Skeletal muscle tissue (tissue), 4 donors: Measurements from ENCODE around the gene ZFYVE28. TPM values are rescaled to one million over a fixed set of nuclear protein-coding genes. Genes with fewer than 3 reads are reported as not detected.

Experiments
- H3K27ac ChIP-seq: one replicate; pipeline ENCODE4 v1.7.0; 2013; ENCODE audit warnings: mild to moderate bottlenecking, low read depth, low read length, inconsistent platforms
- H3K27me3 ChIP-seq, 3 donors: one replicate each; pipeline ENCODE4 v1.7.0; 2013; ENCODE audit warnings: low read length in 3 of 3; ENCODE audit not compliant: control insufficient read depth in 3 of 3, insufficient read depth in 3 of 3
- H3K36me3 ChIP-seq, 3 donors: one replicate each; pipeline ENCODE4 v1.7.0; 2013; ENCODE audit warnings: low read length in 3 of 3; ENCODE audit not compliant: control insufficient read depth in 3 of 3, insufficient read depth in 3 of 3
- H3K4me1 ChIP-seq, 3 donors: one replicate each; pipeline ENCODE4 v1.7.0; 2013; ENCODE audit warnings: low read length in 3 of 3, mild to moderate bottlenecking in 3 of 3; ENCODE audit not compliant: control insufficient read depth in 3 of 3, insufficient read depth in 3 of 3
- H3K4me3 ChIP-seq, 3 donors: one replicate each; pipeline ENCODE4 v1.7.0; 2013; ENCODE audit warnings: low read length in 3 of 3
- H3K9ac ChIP-seq, 3 donors: one replicate each; pipeline ENCODE4 v1.7.0; 2013; ENCODE audit warnings: low read length in 3 of 3, mild to moderate bottlenecking in 3 of 3, moderate library complexity in 2 of 3, low read depth in 1 of 3
- H3K9me3 ChIP-seq, 3 donors: one replicate each; pipeline ENCODE4 v1.7.0; 2013; ENCODE audit warnings: low read length in 3 of 3; ENCODE audit not compliant: control insufficient read depth in 3 of 3
- total RNA-seq: library from RNA; depleted of rRNA; stranded (reverse); fragments of >200 nt; gene quantifications from one replicate; pipeline ENCODE4 v1.2.3, GENCODE V29; 2014
- donor health status: Osteomylitis.

Gene ZFYVE28
- total RNA-seq, 1 donor from 2014 or later: 1.0 TPM

GRCh38 chr4:2364654-2365053, 53.8 kb downstream of the ZFYVE28 start:
- H3K27ac ChIP-seq: no peak overlapping the region
- peaks cover 0 to 3% (median 0%) of the 10 kb centered on the region in 3 donors for H3K27me3 ChIP-seq
- H3K9me3 ChIP-seq: no peaks in the 10 kb centered on the region
- H3K36me3 ChIP-seq: no peaks in the 10 kb centered on the region
- H3K4me3 ChIP-seq: peak overlapping the region; percentile 64 to 73 (median 72)
- H3K9ac ChIP-seq: peak overlapping the region; percentile 45 to 65 (median 59)
- H3K4me1 ChIP-seq: peaks cover 28 to 38% (median 30%) of the 10 kb centered on the region in 3 donors

- Histone ChIP-seq H3K4me1 (peaks cover 28 to 38% (median 30%) of the 10 kb centered on the region in 3 donors), H3K9me3 (no peaks in the 10 kb centered on the region), H3K27me3 (peaks cover 0 to 2% (median 0%) of the 10 kb centered on the region in 3 donors), H3K9ac (peak overlapping the region; percentile 45 to 65 (median 59)), H3K4me3 (peak overlapping the region; percentile 64 to 73 (median 72)), H3K27ac (peak overlapping the region; percentile 57), H3K36me3 (no peaks in the 10 kb centered on the region)
Measured at GRCh38 chr4:2363951-2364653, 54.3 kb downstream of the ZFYVE28 start.

- Histone ChIP-seq H3K27me3 (no peaks in the 10 kb centered on the region), H3K4me1 (peaks cover 28 to 38% (median 30%) of the 10 kb centered on the region in 3 donors), H3K4me3 (peak overlapping the region in 1 of 3 donors; percentile 22), H3K27ac (peak overlapping the region; percentile 57), H3K9ac (peak overlapping the region; percentile 33 to 54 (median 46)), H3K9me3 (no peaks in the 10 kb centered on the region), H3K36me3 (no peaks in the 10 kb centered on the region)
Measured at GRCh38 chr4:2363056-2363721, 55.3 kb downstream of the ZFYVE28 start.

GRCh38 chr4:2362266-2363055, 56.0 kb downstream of the ZFYVE28 start:
- Histone ChIP-seq H3K9me3 (no peaks in the 10 kb centered on the region), H3K27ac (peak overlapping the region; percentile 57), H3K36me3 (no peaks in the 10 kb centered on the region), H3K9ac (peak overlapping the region in 2 of 3 donors; percentile 46 to 54), H3K4me1 (peaks cover 28 to 38% (median 30%) of the 10 kb centered on the region in 3 donors), H3K27me3 (no peaks in the 10 kb centered on the region), H3K4me3 (no peak overlapping the region)

GRCh38 chr4:2361366-2362265, 56.8 kb downstream of the ZFYVE28 start:
- Histone ChIP-seq H3K9me3 (no peaks in the 10 kb centered on the region), H3K27me3 (no peaks in the 10 kb centered on the region), H3K27ac (no peak overlapping the region), H3K36me3 (no peaks in the 10 kb centered on the region), H3K4me3 (no peak overlapping the region), H3K4me1 (peaks cover 28 to 38% (median 29%) of the 10 kb centered on the region in 3 donors), H3K9ac (no peak overlapping the region)

- Histone ChIP-seq H3K9ac (no peak overlapping the region), H3K4me3 (no peak overlapping the region), H3K4me1 (peaks cover 20 to 32% (median 21%) of the 10 kb centered on the region in 3 donors), H3K36me3 (no peaks in the 10 kb centered on the region), H3K9me3 (no peaks in the 10 kb centered on the region), H3K27ac (no peak overlapping the region), H3K27me3 (no peaks in the 10 kb centered on the region)
Measured at GRCh38 chr4:2360396-2360730, 58.1 kb downstream of the ZFYVE28 start.

GRCh38 chr4:2359591-2360395, 58.7 kb downstream of the ZFYVE28 start:
- Histone ChIP-seq H3K27ac (no peak overlapping the region), H3K4me3 (no peak overlapping the region)

GRCh38 chr4:2357821-2358745, 60.4 kb downstream of the ZFYVE28 start:
- no peaks in the 10 kb centered on the region for H3K9me3 ChIP-seq
- H3K4me1 ChIP-seq: peaks cover 11 to 23% (median 14%) of the 10 kb centered on the region in 3 donors
- H3K9ac ChIP-seq: no peak overlapping the region
- no peaks in the 10 kb centered on the region for H3K36me3 ChIP-seq
- H3K27ac ChIP-seq: no peak overlapping the region
- no peak overlapping the region for H3K4me3 ChIP-seq
- no peaks in the 10 kb centered on the region for H3K27me3 ChIP-seq

More at GRCh38 chr4:2359591-2360395, 58.7 kb downstream of the ZFYVE28 start:
- no peaks in the 10 kb centered on the region for H3K27me3 ChIP-seq
- no peaks in the 10 kb centered on the region for H3K9me3 ChIP-seq
- no peaks in the 10 kb centered on the region for H3K36me3 ChIP-seq
- H3K4me1 ChIP-seq: peaks cover 20 to 30% (median 21%) of the 10 kb centered on the region in 3 donors
- peak overlapping the region in 1 of 3 donors; percentile 10 for H3K9ac ChIP-seq
